Keratinocyte (primary cell): Measurements from ENCODE around the gene PRR19. TPM values are rescaled to one million over a fixed set of nuclear protein-coding genes. Genes with fewer than 3 reads are reported as not detected.

Experiments used
- DNase-seq: peaks from one replicate; pipeline ENCODE4 v3.0.0-alpha.2; 2011; ENCODE audit warnings: low read depth, missing footprints, low spot score
- FAIRE-seq: peaks from 2 replicates; lab custom pipeline; 2011; peaks lifted over from hg19 to GRCh38; lab: Jason Lieb, UNC
- H2AFZ ChIP-seq: 2 replicates; pipeline ENCODE4 v1.6.0; 2012; ENCODE audit warnings: low read length, control low read depth, inconsistent platforms; ENCODE audit not compliant: control insufficient read depth
- H3K27ac ChIP-seq: 2 replicates; pipeline ENCODE4 v1.5.1; 2011; ENCODE audit warnings: low read length; ENCODE audit not compliant: control insufficient read depth, insufficient read depth
- H3K27me3 ChIP-seq: 3 replicates; pipeline ENCODE4 v1.6.0; 2011; ENCODE audit warnings: low read length; ENCODE audit not compliant: control insufficient read depth, insufficient read depth; ENCODE audit errors: extremely low read depth
- H3K36me3 ChIP-seq, 2 experiments: 2 replicates in 1 of 2; 3 replicates in 1 of 2; pipeline ENCODE4 v1.5.1; 2011; ENCODE audit warnings: low read length in 2 of 2, mild to moderate bottlenecking in 1 of 2; ENCODE audit not compliant: control insufficient read depth in 2 of 2, insufficient read depth in 2 of 2; ENCODE audit errors: extremely low read depth in 1 of 2
- H3K4me1 ChIP-seq: 3 replicates; pipeline ENCODE4 v1.5.1; 2011; ENCODE audit warnings: low read length; ENCODE audit not compliant: control insufficient read depth, insufficient read depth; ENCODE audit errors: extremely low read depth
- H3K4me2 ChIP-seq: 3 replicates; pipeline ENCODE4 v1.6.0; 2011; ENCODE audit warnings: low read depth, low read length; ENCODE audit not compliant: control insufficient read depth, insufficient read depth; ENCODE audit errors: extremely low read depth
- H3K4me3 ChIP-seq, 3 experiments: fragments of 200-600 bp in 1 of 3; sonication (generic) in 1 of 3; 2 replicates in 2 of 3; 3 replicates in 1 of 3; pipeline ENCODE4 v1.5.1; 2011 to 2016; ENCODE audit warnings: low read length in 3 of 3, mild to moderate bottlenecking in 3 of 3, control low read depth in 2 of 3, inconsistent platforms in 1 of 3, low read depth in 1 of 3, mixed read lengths in 1 of 3, mixed run types in 1 of 3, moderate library complexity in 1 of 3; ENCODE audit not compliant: control insufficient read depth in 2 of 3, insufficient read depth in 2 of 3; ENCODE audit errors: extremely low read depth in 1 of 3
- H3K79me2 ChIP-seq: 2 replicates; pipeline ENCODE4 v1.6.0; 2012; ENCODE audit warnings: low read length; ENCODE audit not compliant: control insufficient read depth, insufficient read depth
- H3K9ac ChIP-seq: 3 replicates; pipeline ENCODE4 v1.6.0; 2011; ENCODE audit warnings: low read length; ENCODE audit not compliant: control insufficient read depth, insufficient read depth; ENCODE audit errors: extremely low read depth
- H3K9me1 ChIP-seq: 3 replicates; pipeline ENCODE4 v1.6.0; 2011; ENCODE audit warnings: low read length; ENCODE audit not compliant: control insufficient read depth, insufficient read depth; ENCODE audit errors: extremely low read depth
- H3K9me3 ChIP-seq: 2 replicates; pipeline ENCODE4 v1.5.1; 2012; ENCODE audit warnings: low read depth, low read length; ENCODE audit not compliant: control insufficient read depth
- H4K20me1 ChIP-seq: 3 replicates; pipeline ENCODE4 v1.6.0; 2011; ENCODE audit warnings: low read length; ENCODE audit not compliant: control insufficient read depth, insufficient read depth; ENCODE audit errors: extremely low read depth
- CTCF ChIP-seq, 3 experiments: IDR thresholded peaks in 1 of 3; conservative IDR thresholded peaks in 1 of 3; optimal IDR thresholded peaks in 1 of 3; 2 replicates in 2 of 3; 3 replicates in 1 of 3; pipeline versions ENCODE3 to v1.5.1; 2011; ENCODE audit warnings: low read length in 3 of 3, mild to moderate bottlenecking in 3 of 3, moderate library complexity in 2 of 3, control low read depth in 1 of 3, inconsistent platforms in 1 of 3; ENCODE audit not compliant: insufficient read depth in 2 of 3; ENCODE audit errors: extremely low read depth in 1 of 3
- EZH2 ChIP-seq: IDR thresholded peaks from one replicate; pipeline ENCODE4 v1.6.1; 2012; ENCODE audit warnings: inconsistent platforms, mild to moderate bottlenecking, low read length, moderate library complexity
- dilution Hi-C: fragments of 300-500 bp; cut with MboI; formaldehyde crosslinking; loops from one replicate; pipeline ENCODE4 v1.7.0; 2020; ENCODE audit warnings: low sequenced_read_pairs; ENCODE audit not compliant: extremely low pct_ligation_motif_present
- polyA plus RNA-seq, 5 experiments: library from polyadenylated mRNA; depleted of rRNA in 3 of 5; stranded (reverse) in 3 of 5; stranded (forward) in 1 of 5; unstranded in 1 of 5; fragments of >200 nt; gene quantifications; 1 replicate in 1 of 5; 2 replicates in 3 of 5; 3 replicates in 1 of 5; pipeline versions ENCODE4 v1.2.1 to v1.2.3, GENCODE V29; 2011 to 2012; ENCODE audit warnings: missing spikeins in 2 of 5, low read depth in 1 of 5, low replicate concordance in 1 of 5

Gene PRR19
- polyA plus RNA-seq, 1 donor (not counting 4 experiments of a cell fraction or from before 2014, with no cell fraction given): 0.25 TPM

GRCh38 chr19:42333018-42333417 lies 31.1 kb downstream of the PRR19 start:
- peaks cover 2% of the 10 kb centered on the region for H3K79me2 ChIP-seq
- no peak overlapping the region for H3K9ac ChIP-seq
- no peak for FAIRE-seq
- H3K4me2 ChIP-seq: no peak overlapping the region
- no peaks in the 10 kb centered on the region for H4K20me1 ChIP-seq
- TF ChIP-seq EZH2: no peak
- no peak for TF ChIP-seq CTCF (optimal IDR thresholded peaks at IDR 0.05 in 1 of 3, IDR thresholded peaks at IDR 0.05 in 1 of 3, conservative IDR thresholded peaks at IDR 0.05 in 1 of 3; ENCODE audit: extremely low read depth in 1 of 3, insufficient read depth in 2 of 3, low read length in 3 of 3)
- no peaks in the 10 kb centered on the region for H3K27me3 ChIP-seq
- no peaks in the 10 kb centered on the region for H3K4me1 ChIP-seq
- H3K4me3 ChIP-seq: no peak overlapping the region
- H3K36me3 ChIP-seq: peaks cover 3 to 9% of the 10 kb centered on the region in 2 experiments
- no peak overlapping the region for H2AFZ ChIP-seq
- no peaks in the 10 kb centered on the region for H3K9me1 ChIP-seq
- no peak overlapping the region for H3K27ac ChIP-seq
- dilution Hi-C loops: no loop called here
- no peaks in the 10 kb centered on the region for H3K9me3 ChIP-seq
- DNase-seq: no peak

GRCh38 chr19:42333975-42334696 lies 32.2 kb downstream of the PRR19 start:
- FAIRE-seq (no peak), DNase-seq (no peak)
- Histone ChIP-seq H2AFZ (no peak overlapping the region), H3K4me1 (no peaks in the 10 kb centered on the region), H3K36me3 (peaks cover 3 to 9% of the 10 kb centered on the region in 2 experiments), H3K27me3 (no peaks in the 10 kb centered on the region), H3K4me3 (no peak overlapping the region), H3K9ac (no peak overlapping the region), H3K27ac (no peak overlapping the region), H3K4me2 (no peak overlapping the region), H3K9me1 (no peaks in the 10 kb centered on the region), H3K79me2 (no peaks in the 10 kb centered on the region), H3K9me3 (no peaks in the 10 kb centered on the region), H4K20me1 (no peaks in the 10 kb centered on the region)
- dilution Hi-C loops: no loop called here
- TF ChIP-seq CTCF (optimal IDR thresholded peaks at IDR 0.05 in 1 of 3, IDR thresholded peaks at IDR 0.05 in 1 of 3, conservative IDR thresholded peaks at IDR 0.05 in 1 of 3; ENCODE audit: extremely low read depth in 1 of 3, insufficient read depth in 2 of 3, low read length in 3 of 3): no peak
- TF ChIP-seq EZH2: no peak
